Caco-2 (cell line): ENCODE results near the gene STX17. TPM values are rescaled to one million over a fixed set of nuclear protein-coding genes. Genes with fewer than 3 reads are reported as not detected.

ENCODE experiments used
- BruUV-seq: library from RNA; stranded (reverse); fragments of 400-500 nt; replicated peaks from 2 replicates; lab custom pipeline; 2021; lab: Mats Ljungman, UMichigan
- CTCF ChIA-PET: fragments of 300-600 bp; sonication (Branson Sonifier 250); formaldehyde crosslinking; loops from one replicate; lab custom pipeline; 2022; ENCODE audit warnings: antibody characterized with exemption; lab: Charles Lee
- POLR2A ChIA-PET: fragments of 300-600 bp; sonication (Branson Sonifier 250); formaldehyde crosslinking; loops from one replicate; lab custom pipeline; 2022; ENCODE audit warnings: antibody characterized with exemption; lab: Charles Lee
- DNase-seq, 2 experiments: peaks; one replicate each; pipeline versions ENCODE4 v3.0.0 to v3.0.0-alpha.2; 2020 to 2022
- H3K27me3 ChIP-seq: replicated peaks from 2 replicates; pipeline ENCODE4 v1.6.0; 2011; ENCODE audit warnings: low read length; ENCODE audit not compliant: control insufficient read depth, insufficient read depth
- H3K36me3 ChIP-seq: 2 replicates; pipeline ENCODE4 v1.5.1; 2011; ENCODE audit warnings: low read length; ENCODE audit not compliant: control insufficient read depth, insufficient read depth
- H3K4me1 ChIP-seq: fragments of 250-450 bp; sonication (Bioruptor Pico); 2 replicates; pipeline ENCODE4 v1.5.1; 2020; ENCODE audit warnings: mild to moderate bottlenecking
- H3K4me3 ChIP-seq: 2 replicates; pipeline ENCODE4 v1.5.1; 2011; ENCODE audit warnings: low read depth, mild to moderate bottlenecking, control low read depth, low read length
- H3K9me3 ChIP-seq: fragments of 250-450 bp; sonication (Bioruptor Pico); 2 replicates; pipeline ENCODE4 v1.5.1; 2020; ENCODE audit warnings: mild to moderate bottlenecking, moderate library complexity
- H3K27ac Mint-ChIP-seq: one replicate; pipeline ENCODE4 v1.8.0; 2022; ENCODE audit warnings: mixed read lengths; ENCODE audit not compliant: unreplicated experiment
- H3K27me3 Mint-ChIP-seq: one replicate; pipeline ENCODE4 v1.8.0; 2022; ENCODE audit warnings: mixed read lengths; ENCODE audit not compliant: insufficient read depth, unreplicated experiment
- H3K36me3 Mint-ChIP-seq: one replicate; pipeline ENCODE4 v1.8.0; 2022; ENCODE audit warnings: mild to moderate bottlenecking, mixed read lengths; ENCODE audit not compliant: insufficient read depth, unreplicated experiment
- H3K4me1 Mint-ChIP-seq: one replicate; pipeline ENCODE4 v1.8.0; 2022; ENCODE audit warnings: low read depth, mixed read lengths; ENCODE audit not compliant: unreplicated experiment
- H3K4me3 Mint-ChIP-seq: one replicate; pipeline ENCODE4 v1.8.0; 2022; ENCODE audit warnings: mild to moderate bottlenecking, moderate library complexity, mixed read lengths; ENCODE audit not compliant: unreplicated experiment
- H3K9me3 Mint-ChIP-seq: one replicate; pipeline ENCODE4 v1.8.0; 2022; ENCODE audit warnings: mixed read lengths; ENCODE audit not compliant: unreplicated experiment
- intact Hi-C: fragments of 100-400 bp; cut with micrococcal nuclease; formaldehyde crosslinking; loops from one replicate; pipeline ENCODE4 v1.10.0; 2022; ENCODE audit not compliant: unreplicated experiment
- total RNA-seq: library from RNA; stranded (reverse); gene quantifications from 2 replicates; pipeline ENCODE4 v1.2.3, GENCODE V29; 2022
- TF ChIP-seq, protein P1 (sequence below), 2 experiments: fragments of 200-600 bp in 1 of 2; IDR thresholded peaks; 1 replicate in 1 of 2; 2 replicates in 1 of 2; pipeline versions ENCODE4 v1.5.1 to v1.8.0; 2011 to 2022; ENCODE audit warnings: antibody characterized with exemption in 1 of 2, control low read depth in 1 of 2, inconsistent platforms in 1 of 2, low read depth in 1 of 2, low read length in 1 of 2, mild to moderate bottlenecking in 1 of 2, moderate library complexity in 1 of 2; ENCODE audit not compliant: insufficient read depth in 1 of 2, severe bottlenecking in 1 of 2, unreplicated experiment in 1 of 2

Gene STX17
- total RNA-seq, 1 experiment from 2014 or later: 40.2 TPM

GRCh38 chr9:99936947-99937587 lies 30.6 kb downstream of the STX17 start:
- no peak overlapping the region for H3K4me3 Mint-ChIP-seq
- intact Hi-C loops: no loop called here

GRCh38 chr9:99947395-99947794 lies 40.9 kb downstream of the STX17 start:
- CTCF ChIA-PET: interaction anchor here (1.0 to 1.3 kb wide), 3 partner anchors 41 to 123 kb away, joined by 4 to 6 read pairs (median 5); no protein-coding TSS in a partner anchor
- no TSS peak for BruUV-seq

More at GRCh38 chr9:99936947-99937587, 30.6 kb downstream of the STX17 start:
- H3K27me3 Mint-ChIP-seq: no peaks in the 10 kb centered on the region
- Histone ChIP-seq H3K4me3 (no peak overlapping the region), H3K9me3 (no peaks in the 10 kb centered on the region), H3K27me3 (no peaks in the 10 kb centered on the region), H3K4me1 (no peaks in the 10 kb centered on the region), H3K36me3 (no peaks in the 10 kb centered on the region)
- POLR2A ChIA-PET: no interaction called here
- BruUV-seq: no TSS peak
- peaks cover 29% of the 10 kb centered on the region for H3K9me3 Mint-ChIP-seq
- H3K36me3 Mint-ChIP-seq: peaks cover 7% of the 10 kb centered on the region
- TF ChIP-seq, protein P1, sequence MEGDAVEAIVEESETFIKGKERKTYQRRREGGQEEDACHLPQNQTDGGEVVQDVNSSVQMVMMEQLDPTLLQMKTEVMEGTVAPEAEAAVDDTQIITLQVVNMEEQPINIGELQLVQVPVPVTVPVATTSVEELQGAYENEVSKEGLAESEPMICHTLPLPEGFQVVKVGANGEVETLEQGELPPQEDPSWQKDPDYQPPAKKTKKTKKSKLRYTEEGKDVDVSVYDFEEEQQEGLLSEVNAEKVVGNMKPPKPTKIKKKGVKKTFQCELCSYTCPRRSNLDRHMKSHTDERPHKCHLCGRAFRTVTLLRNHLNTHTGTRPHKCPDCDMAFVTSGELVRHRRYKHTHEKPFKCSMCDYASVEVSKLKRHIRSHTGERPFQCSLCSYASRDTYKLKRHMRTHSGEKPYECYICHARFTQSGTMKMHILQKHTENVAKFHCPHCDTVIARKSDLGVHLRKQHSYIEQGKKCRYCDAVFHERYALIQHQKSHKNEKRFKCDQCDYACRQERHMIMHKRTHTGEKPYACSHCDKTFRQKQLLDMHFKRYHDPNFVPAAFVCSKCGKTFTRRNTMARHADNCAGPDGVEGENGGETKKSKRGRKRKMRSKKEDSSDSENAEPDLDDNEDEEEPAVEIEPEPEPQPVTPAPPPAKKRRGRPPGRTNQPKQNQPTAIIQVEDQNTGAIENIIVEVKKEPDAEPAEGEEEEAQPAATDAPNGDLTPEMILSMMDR (IDR thresholded peaks at IDR 0.05; ENCODE audit: insufficient read depth in 1 of 2, low read depth in 1 of 2, low read length in 1 of 2, severe bottlenecking in 1 of 2, unreplicated experiment in 1 of 2): no peak
- CTCF ChIA-PET: no interaction called here
- no peak overlapping the region for H3K27ac Mint-ChIP-seq
- DNase-seq: no peak
- H3K4me1 Mint-ChIP-seq: no peaks in the 10 kb centered on the region

DNA sequence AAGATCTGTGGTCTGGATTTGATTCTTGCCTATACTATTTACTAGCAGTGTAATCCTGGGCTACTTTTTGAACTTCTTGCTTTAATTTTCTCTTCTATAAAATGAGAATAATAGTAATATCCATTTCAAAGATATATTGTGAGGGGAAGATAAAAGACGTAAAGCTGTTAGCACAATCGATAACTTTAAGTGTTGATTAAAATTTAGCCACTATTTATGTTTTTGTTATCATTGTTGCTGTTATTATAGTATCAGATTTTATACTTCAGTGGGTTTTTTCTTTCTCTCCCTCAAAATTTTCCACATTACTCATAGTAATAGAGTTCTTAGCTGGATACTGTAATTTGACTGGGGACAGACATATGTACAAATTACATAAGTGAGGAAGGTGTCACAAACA lies 42.0 kb downstream of the STX17 start:
- DNase-seq: no peak
- POLR2A ChIA-PET: interaction anchor here (0.7 kb wide), 1 partner anchor 31 kb away, joined by 5 read pairs; no protein-coding TSS in a partner anchor
- intact Hi-C loops: no loop called here
- CTCF ChIA-PET: no interaction called here
- Mint-ChIP-seq H3K4me1 (no peaks in the 10 kb centered on the region), H3K36me3 (no peaks in the 10 kb centered on the region), H3K27me3 (no peaks in the 10 kb centered on the region), H3K9me3 (no peaks in the 10 kb centered on the region), H3K27ac (no peak overlapping the region), H3K4me3 (no peak overlapping the region)
- Histone ChIP-seq H3K4me3 (no peak overlapping the region), H3K4me1 (no peaks in the 10 kb centered on the region), H3K36me3 (no peaks in the 10 kb centered on the region), H3K9me3 (peaks cover 2% of the 10 kb centered on the region; the same call in 1 of the 2 replicates), H3K27me3 (no peaks in the 10 kb centered on the region)
- TF ChIP-seq, protein P1 (IDR thresholded peaks at IDR 0.05; ENCODE audit: insufficient read depth in 1 of 2, low read depth in 1 of 2, low read length in 1 of 2, severe bottlenecking in 1 of 2, unreplicated experiment in 1 of 2): no peak
- no TSS peak for BruUV-seq

More at GRCh38 chr9:99947395-99947794, 40.9 kb downstream of the STX17 start:
- Histone ChIP-seq H3K9me3 (peaks cover 2% of the 10 kb centered on the region; the same call in 1 of the 2 replicates), H3K36me3 (no peaks in the 10 kb centered on the region), H3K4me1 (no peaks in the 10 kb centered on the region), H3K27me3 (no peaks in the 10 kb centered on the region), H3K4me3 (no peak overlapping the region)
- H3K27ac Mint-ChIP-seq: no peak overlapping the region
- H3K4me1 Mint-ChIP-seq: no peaks in the 10 kb centered on the region
- no peak overlapping the region for H3K4me3 Mint-ChIP-seq
- no peaks in the 10 kb centered on the region for H3K36me3 Mint-ChIP-seq
- POLR2A ChIA-PET: interaction anchor here (0.7 kb wide), 1 partner anchor 56 kb away, joined by 5 read pairs; no protein-coding TSS in a partner anchor
- H3K9me3 Mint-ChIP-seq: no peaks in the 10 kb centered on the region
- intact Hi-C loops: no loop called here
- no peak for DNase-seq
- TF ChIP-seq, protein P1 (IDR thresholded peaks at IDR 0.05; ENCODE audit: insufficient read depth in 1 of 2, low read depth in 1 of 2, low read length in 1 of 2, severe bottlenecking in 1 of 2, unreplicated experiment in 1 of 2): peak in 1 of 2 experiments; percentile 35
- H3K27me3 Mint-ChIP-seq: no peaks in the 10 kb centered on the region
